Measurements from ENCODE around the gene TSPO2.

DNA sequence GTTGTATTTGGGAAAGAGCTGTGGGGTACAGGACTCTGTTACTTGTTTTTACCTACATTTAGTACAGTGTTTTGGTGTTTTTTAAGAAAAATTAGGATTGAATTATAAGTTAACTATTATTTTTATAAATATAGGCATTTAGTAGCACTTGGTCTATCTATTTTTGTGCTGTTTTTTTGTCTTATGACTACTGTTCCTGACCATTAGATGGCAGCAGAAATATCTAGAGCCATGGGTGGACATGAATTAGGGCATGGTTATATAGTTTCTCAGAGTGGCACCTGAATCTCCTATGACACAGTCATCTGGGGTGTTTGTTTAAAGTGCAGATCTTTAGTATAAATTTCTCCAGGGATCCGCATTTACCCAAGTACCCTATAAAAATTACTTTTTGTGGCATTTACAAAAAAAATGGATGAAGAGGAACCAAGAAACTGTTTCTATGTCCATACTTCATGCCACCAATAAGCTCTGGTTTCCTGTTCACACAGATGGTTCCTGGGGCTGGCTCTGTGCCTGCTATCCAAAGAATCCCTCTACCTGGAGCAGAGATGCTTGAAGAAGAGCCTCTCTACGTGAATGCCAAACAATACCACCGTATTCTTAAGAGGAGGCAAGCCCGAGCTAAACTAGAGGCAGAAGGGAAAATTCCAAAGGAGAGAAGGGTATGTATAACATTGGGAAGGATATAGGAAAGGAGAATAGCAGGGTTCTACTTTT is 50.3 kb downstream of the TSPO2 start:
- TF ChIP-seq, protein P1, sequence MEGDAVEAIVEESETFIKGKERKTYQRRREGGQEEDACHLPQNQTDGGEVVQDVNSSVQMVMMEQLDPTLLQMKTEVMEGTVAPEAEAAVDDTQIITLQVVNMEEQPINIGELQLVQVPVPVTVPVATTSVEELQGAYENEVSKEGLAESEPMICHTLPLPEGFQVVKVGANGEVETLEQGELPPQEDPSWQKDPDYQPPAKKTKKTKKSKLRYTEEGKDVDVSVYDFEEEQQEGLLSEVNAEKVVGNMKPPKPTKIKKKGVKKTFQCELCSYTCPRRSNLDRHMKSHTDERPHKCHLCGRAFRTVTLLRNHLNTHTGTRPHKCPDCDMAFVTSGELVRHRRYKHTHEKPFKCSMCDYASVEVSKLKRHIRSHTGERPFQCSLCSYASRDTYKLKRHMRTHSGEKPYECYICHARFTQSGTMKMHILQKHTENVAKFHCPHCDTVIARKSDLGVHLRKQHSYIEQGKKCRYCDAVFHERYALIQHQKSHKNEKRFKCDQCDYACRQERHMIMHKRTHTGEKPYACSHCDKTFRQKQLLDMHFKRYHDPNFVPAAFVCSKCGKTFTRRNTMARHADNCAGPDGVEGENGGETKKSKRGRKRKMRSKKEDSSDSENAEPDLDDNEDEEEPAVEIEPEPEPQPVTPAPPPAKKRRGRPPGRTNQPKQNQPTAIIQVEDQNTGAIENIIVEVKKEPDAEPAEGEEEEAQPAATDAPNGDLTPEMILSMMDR (IDR thresholded peaks at IDR 0.05) = no peak
- TF ChIP-seq POLR2AphosphoS5 (IDR thresholded peaks at IDR 0.05; ENCODE audit: insufficient read depth in 1 of 2, low read depth in 1 of 2) = no peak
- TF ChIP-seq POLR2A (IDR thresholded peaks at IDR 0.05) = no peak
